Heart right ventricle (tissue), 16 donors: ENCODE results near the gene FGF2. TPM values are rescaled to one million over a fixed set of nuclear protein-coding genes. Genes with fewer than 3 reads are reported as not detected.

Source experiments
- ATAC-seq, 8 donors: fragments of 200-7000 bp; cut with Tn5 transposase; one replicate each; pipeline ENCODE4 v1.9.1; 2020; ENCODE audit warnings: mild to moderate bottlenecking in 8 of 8, moderate library complexity in 8 of 8, moderate number of reproducible peaks in 1 of 8
- DNase-seq, 2 donors: peaks; one replicate each; pipeline ENCODE4 v3.0.0-alpha.2; 2020
- H3K27ac ChIP-seq, 10 donors: fragments of 200-600 bp; sonication (generic) in 2 of 10; one replicate each; pipeline versions ENCODE4 v1.5.0 to v1.8.0; 2020 to 2022; ENCODE audit warnings: mild to moderate bottlenecking in 3 of 10
- H3K27me3 ChIP-seq, 7 donors: fragments of 200-600 bp; one replicate each; pipeline ENCODE4 v1.8.0; 2021 to 2022; ENCODE audit warnings: mild to moderate bottlenecking in 2 of 7
- H3K36me3 ChIP-seq, 9 donors: fragments of 200-600 bp; sonication (generic) in 1 of 9; one replicate each; pipeline versions ENCODE4 v1.5.0 to v1.8.0; 2020 to 2022; ENCODE audit warnings: mild to moderate bottlenecking in 2 of 9
- H3K4me1 ChIP-seq, 9 donors: fragments of 200-600 bp; sonication (generic) in 1 of 9; one replicate each; pipeline versions ENCODE4 v1.5.0 to v1.8.0; 2020 to 2022; ENCODE audit warnings: mild to moderate bottlenecking in 4 of 9
- H3K4me3 ChIP-seq, 10 donors: fragments of 200-600 bp; sonication (generic) in 2 of 10; one replicate each; pipeline versions ENCODE4 v1.5.0 to v1.8.0; 2020 to 2022; ENCODE audit warnings: mild to moderate bottlenecking in 7 of 10, moderate library complexity in 2 of 10
- H3K9me3 ChIP-seq, 11 donors: fragments of 200-600 bp in 10 of 11; sonication (generic) in 2 of 11; one replicate each; pipeline versions ENCODE4 v1.5.0 to v1.8.0; 2013 to 2022; ENCODE audit warnings: mild to moderate bottlenecking in 2 of 11, control low read depth in 1 of 11, moderate library complexity in 1 of 11
- CTCF ChIP-seq, 9 donors: fragments of 200-600 bp; sonication (generic) in 2 of 9; IDR thresholded peaks; one replicate each; pipeline versions ENCODE4 v1.5.0 to v1.8.0; 2021 to 2022; ENCODE audit warnings: antibody characterized with exemption in 9 of 9, mild to moderate bottlenecking in 5 of 9, moderate library complexity in 1 of 9
- WGBS, 2 donors: extraction: QIAGEN DNeasy Blood & Tissue Kit; methylation state at CpG; one replicate each; pipeline ENCODE4 v1.1.7; 2013; ENCODE audit warnings: inconsistent platforms in 1 of 2; 5-methylcytosine and 5-hydroxymethylcytosine counted together
- intact Hi-C, 10 donors: fragments of 100-400 bp; cut with DNase I; formaldehyde crosslinking; loops; one replicate each; pipeline versions ENCODE4 v1.11.1 to v1.14.2; 2022
- polyA plus RNA-seq, 2 donors: library from polyadenylated mRNA; stranded (reverse); fragments of 200-250 nt; gene quantifications; one replicate each; pipeline ENCODE4 v1.2.3, GENCODE V29; 2013
- total RNA-seq, 10 donors: library from RNA; stranded (reverse); fragmentation: NEBNext Ultra II Directional in 3 of 10; extraction: Animal tissue kit (Norgen Biotek cat#: 25700) in 3 of 10; gene quantifications; one replicate each; pipeline versions ENCODE4 v1.2.1 to v1.2.4, GENCODE V29; 2021 to 2023
- donor health status: Arrhythmogenic right ventricular cardiomyopathy.
- donor health status: ischemic (EF 13 %, LVEDD 7.1; RV severe dilation, severe dysfunction).
- donor health status: healthy with polysubstance abuse.
- donor health status: DM: no; HTN: yes; CAD: no.
- donor health status: DM: no; HTN: no; CAD: no.
- donor health status: ischemic (EF 25% LVEDD 6.9; RV normal size, moderate dysfunction).
- donor health status: ischemic (EF 25% LVEDD 5.7; RV mildly dilated, moderate dysfunction).
- donor health status: healthy.
- donor health status: DM: yes; HTN: yes; CAD: no.
- donor health status: Ischemic cardiomyopathy.
- donor health status: ischemic (EF 35%, LVEDD 5.7; RV mildly dilated, moderate dysfunction).
- donor health status: nonischemic (EF 11% LVEDD 7.7; RV severe dilation, severe dysfunction).
- donor health status: DM: yes; HTN: yes; CAD: no.
- donor health status: PGD.
- donor health status: ischemic (EF 29% LVEDD 5.4; RV normal size, mild dysfunction).
- donor health status: nonischemic (EF 23%, LVEDD 6.1; RV moderate dilation, normal function).

Gene FGF2
- total and polyA plus RNA-seq, 12 donors = 2.9 to 8.6 (median 5.6) TPM

- no peak for TF ChIP-seq CTCF (IDR thresholded peaks at IDR 0.05)
Measured at GRCh38 chr4:122873821-122874593, 47.4 kb downstream of the FGF2 start.

GRCh38 chr4:122875949-122876348 is 49.3 kb downstream of the FGF2 start:
- Histone ChIP-seq H3K27me3 (no peaks in the 10 kb centered on the region), H3K9me3 (peaks cover 0 to 6% (median 0%) of the 10 kb centered on the region in 11 donors), H3K4me3 (no peak overlapping the region), H3K36me3 (peaks cover 0 to 25% (median 6%) of the 10 kb centered on the region in 9 donors), H3K27ac (no peak overlapping the region), H3K4me1 (no peaks in the 10 kb centered on the region)
- intact Hi-C loops = no loop called here
- TF ChIP-seq CTCF (IDR thresholded peaks at IDR 0.05) = no peak
- DNase-seq = no peak
- 91 to 93% methylated on average over 5 of the region's 5 CpGs for WGBS, 2 donors
- no peak for ATAC-seq

More at GRCh38 chr4:122873821-122874593, 47.4 kb downstream of the FGF2 start:
- WGBS, 2 donors = 86 to 90% methylated on average over 4 of the region's 4 CpGs
- Histone ChIP-seq H3K4me1 (no peaks in the 10 kb centered on the region), H3K27ac (no peak overlapping the region), H3K36me3 (peaks cover 0 to 16% (median 0%) of the 10 kb centered on the region in 9 donors), H3K9me3 (peaks cover 0 to 4% (median 0%) of the 10 kb centered on the region in 11 donors), H3K27me3 (no peaks in the 10 kb centered on the region), H3K4me3 (no peak overlapping the region)
- intact Hi-C loops = no loop called here
- DNase-seq (no peak), ATAC-seq (peak in 1 of 8 donors; percentile 52)

- Histone ChIP-seq H3K27me3 (no peaks in the 10 kb centered on the region), H3K4me3 (no peak overlapping the region), H3K9me3 (peaks cover 0 to 6% (median 0%) of the 10 kb centered on the region in 11 donors), H3K4me1 (no peaks in the 10 kb centered on the region), H3K27ac (no peak overlapping the region), H3K36me3 (peaks cover 0 to 26% (median 9%) of the 10 kb centered on the region in 9 donors)
- 94% methylated on average over 3 of the region's 3 CpGs for WGBS, 2 donors
- intact Hi-C loops = no loop called here
- no peak for TF ChIP-seq CTCF (IDR thresholded peaks at IDR 0.05)
- ATAC-seq = no peak
- DNase-seq = no peak
Measured at GRCh38 chr4:122876456-122876855, 49.8 kb downstream of the FGF2 start.

- Histone ChIP-seq H3K4me3 (no peak overlapping the region), H3K27ac (no peak overlapping the region), H3K36me3 (peaks cover 0 to 45% (median 9%) of the 10 kb centered on the region in 9 donors), H3K27me3 (no peaks in the 10 kb centered on the region), H3K4me1 (no peaks in the 10 kb centered on the region), H3K9me3 (peaks cover 0 to 6% (median 0%) of the 10 kb centered on the region in 11 donors)
- no peak for TF ChIP-seq CTCF (IDR thresholded peaks at IDR 0.05)
- ATAC-seq (no peak), DNase-seq (no peak)
- intact Hi-C loops = no loop called here
Measured at GRCh38 chr4:122879001-122879400, 52.4 kb downstream of the FGF2 start.
